GM23338 (cell line): ENCODE results near the gene TNRC18. TPM values are rescaled to one million over a fixed set of nuclear protein-coding genes. Genes with fewer than 3 reads are reported as not detected.
A peak's percentile ranks its signal among the peaks of the same experiment; 100 is the strongest.

Source experiments
- ATAC-seq: fragments of 200-7000 bp; cut with Tn5 transposase; 3 replicates; pipeline ENCODE4 v1.9.1; 2020
- DNase-seq: peaks from one replicate; pipeline ENCODE4 v3.0.0-alpha.2; 2015; ENCODE audit warnings: low spot score
- H2AFZ ChIP-seq: fragments of 200-600 bp; sonication (generic); 2 replicates; pipeline ENCODE4 v1.8.0; 2016; ENCODE audit warnings: antibody characterized with exemption, mild to moderate bottlenecking, moderate library complexity
- H3F3A ChIP-seq: fragments of 200-600 bp; sonication (generic); replicated peaks from 2 replicates; pipeline ENCODE4 v1.8.0; 2017; ENCODE audit warnings: antibody characterized with exemption, mixed run types, low read depth
- H3K27ac ChIP-seq: fragments of 200-600 bp; sonication (generic); 2 replicates; pipeline ENCODE4 v1.6.1; 2016; ENCODE audit warnings: low read depth
- H3K27me3 ChIP-seq: fragments of 200-600 bp; sonication (generic); 2 replicates; pipeline ENCODE4 v1.8.0; 2016; ENCODE audit warnings: mild to moderate bottlenecking, mixed run types, moderate library complexity; ENCODE audit not compliant: insufficient read depth
- H3K36me3 ChIP-seq: fragments of 200-600 bp; sonication (generic); 2 replicates; pipeline ENCODE4 v1.8.0; 2016; ENCODE audit warnings: mild to moderate bottlenecking; ENCODE audit not compliant: insufficient read depth
- H3K4me1 ChIP-seq: fragments of 200-600 bp; sonication (generic); 2 replicates; pipeline ENCODE4 v1.8.0; 2016; ENCODE audit warnings: mild to moderate bottlenecking, moderate library complexity; ENCODE audit not compliant: insufficient read depth
- H3K4me2 ChIP-seq: fragments of 200-600 bp; sonication (generic); 2 replicates; pipeline ENCODE4 v1.7.1; 2017; ENCODE audit warnings: mixed run types
- H3K4me3 ChIP-seq: fragments of 200-600 bp; sonication (generic); 2 replicates; pipeline ENCODE4 v1.6.1; 2016; ENCODE audit warnings: mixed run types
- H3K79me2 ChIP-seq: fragments of 200-600 bp; sonication (generic); replicated peaks from 2 replicates; pipeline ENCODE4 v1.8.0; 2017; ENCODE audit warnings: mild to moderate bottlenecking; ENCODE audit not compliant: insufficient read depth
- H3K9me2 ChIP-seq: fragments of 200-600 bp; sonication (generic); 2 replicates; pipeline ENCODE4 v1.8.0; 2017; ENCODE audit not compliant: insufficient read depth
- H4K20me1 ChIP-seq: fragments of 200-600 bp; sonication (generic); replicated peaks from 2 replicates; pipeline ENCODE4 v1.8.0; 2017; ENCODE audit warnings: mild to moderate bottlenecking; ENCODE audit not compliant: insufficient read depth
- H3K27ac Mint-ChIP-seq: 2 replicates; pipeline ENCODE4 v1.8.0; 2020; ENCODE audit warnings: inconsistent platforms, mild to moderate bottlenecking, moderate library complexity, mixed read lengths
- H3K27me3 Mint-ChIP-seq: 3 replicates; pipeline ENCODE4 v1.8.0; 2022; ENCODE audit warnings: low read depth, mild to moderate bottlenecking, moderate library complexity, mixed read lengths, inconsistent platforms; ENCODE audit not compliant: insufficient read depth, poor library complexity
- H3K36me3 Mint-ChIP-seq: 3 replicates; pipeline ENCODE4 v1.8.0; 2021; ENCODE audit warnings: low read depth, mild to moderate bottlenecking, inconsistent platforms, moderate library complexity, mixed read lengths
- H3K4me1 Mint-ChIP-seq: 3 replicates; pipeline ENCODE4 v1.8.0; 2020; ENCODE audit warnings: mild to moderate bottlenecking, inconsistent platforms, mixed read lengths
- H3K4me3 Mint-ChIP-seq: 3 replicates; pipeline ENCODE4 v1.8.0; 2021; ENCODE audit warnings: moderate library complexity, mild to moderate bottlenecking, inconsistent platforms, mixed read lengths
- H3K9me3 Mint-ChIP-seq: 3 replicates; pipeline ENCODE4 v1.8.0; 2020; ENCODE audit warnings: moderate library complexity, mild to moderate bottlenecking, inconsistent platforms, mixed read lengths
- CTCF ChIP-seq, 2 experiments: fragments of 200-600 bp in 1 of 2; sonication (generic) in 1 of 2; conservative IDR thresholded peaks; 2 replicates each; pipeline versions ENCODE4 v1.5.1 to v1.6.1; 2016 to 2017; ENCODE audit warnings: antibody characterized with exemption in 2 of 2, low read depth in 2 of 2, mild to moderate bottlenecking in 2 of 2, moderate library complexity in 1 of 2
- EZH2 ChIP-seq: fragments of 200-600 bp; sonication (generic); IDR thresholded peaks from one replicate; pipeline ENCODE4 v1.8.0; 2017; ENCODE audit warnings: antibody characterized with exemption, mild to moderate bottlenecking, low read depth; ENCODE audit not compliant: unreplicated experiment
- POLR2AphosphoS5 ChIP-seq: IDR thresholded peaks from 2 replicates; pipeline ENCODE4 v1.6.1; 2016; ENCODE audit warnings: antibody characterized with exemption, low read depth
- REST ChIP-seq: IDR thresholded peaks from one replicate; pipeline ENCODE4 v1.6.1; 2018; ENCODE audit warnings: antibody characterized with exemption; ENCODE audit not compliant: unreplicated experiment
- polyA plus RNA-seq: library from polyadenylated mRNA; unstranded; fragments of >200 nt; fragmentation: Nextera tagmentation; extraction: Ambion mirVana; gene quantifications from 2 replicates; pipeline ENCODE4 v1.2.1, GENCODE V29; 2016
- total RNA-seq: library from RNA; depleted of rRNA; stranded (reverse); fragments of >200 nt; shearing (Covaris generic); gene quantifications from 2 replicates; pipeline ENCODE4 v1.2.3, GENCODE V29; 2014

TNRC18 gene
- total and polyA plus RNA-seq, 2 experiments from 2014 or later: 2.1 to 17.5 TPM

- no peak for ATAC-seq
- H3K27ac ChIP-seq: no peak overlapping the region
- no peaks in the 10 kb centered on the region for H3K36me3 Mint-ChIP-seq
These were observed 983 bp downstream of the TNRC18 start for GRCh38 chr7:5422396-5423305.

More at GRCh38 chr7:5422396-5423305, 983 bp downstream of the TNRC18 start:
- peaks cover 43% of the 10 kb centered on the region for H3K4me1 ChIP-seq
- Mint-ChIP-seq H3K4me1 (peaks cover 24% of the 10 kb centered on the region), H3K27me3 (peaks cover 83% of the 10 kb centered on the region), H3K27ac (no peak overlapping the region), H3K9me3 (peaks cover 4% of the 10 kb centered on the region; the same call in 2 of the 3 replicates), H3K4me3 (peak overlapping the region; percentile 72)
- peak; percentile 66 for DNase-seq
- H3K4me2 ChIP-seq: peak overlapping the region; percentile 87
- peak overlapping the region; percentile 63 for H3K4me3 ChIP-seq
- H3K27me3 ChIP-seq: peaks cover 88% of the 10 kb centered on the region
- H3K36me3 ChIP-seq: no peaks in the 10 kb centered on the region
- no peaks in the 10 kb centered on the region for H3K79me2 ChIP-seq
- H4K20me1 ChIP-seq: 0 out of 2 replicates have a peak, but pooled peaks cover 5% of the 10 kb centered on the region
- H3F3A ChIP-seq: peaks cover 29% of the 10 kb centered on the region
- H2AFZ ChIP-seq: no peak overlapping the region
- H3K9me2 ChIP-seq: no peaks in the 10 kb centered on the region
- TF ChIP-seq POLR2AphosphoS5: no peak
- no peak for TF ChIP-seq REST
- no peak for TF ChIP-seq CTCF (conservative IDR thresholded peaks at IDR 0.05; ENCODE audit: low read depth in 2 of 2)
- peak; percentile 94 for TF ChIP-seq EZH2
